AG09319 (cell line): ENCODE results near the gene PDE3A.

Experiments used
- DNase-seq: peaks from one replicate; pipeline ENCODE4 v3.0.0-alpha.2; 2010; ENCODE audit warnings: low read depth; ENCODE audit errors: extremely low read depth
- TF ChIP-seq, protein P1 (sequence below): IDR thresholded peaks from 2 replicates; pipeline ENCODE4 v1.5.1; 2011; ENCODE audit warnings: low read depth, mild to moderate bottlenecking, inconsistent platforms, low read length, moderate library complexity

PDE3A gene

GRCh38 chr12:20444595-20445170, 76.3 kb downstream of the PDE3A start:
- TF ChIP-seq, protein P1, sequence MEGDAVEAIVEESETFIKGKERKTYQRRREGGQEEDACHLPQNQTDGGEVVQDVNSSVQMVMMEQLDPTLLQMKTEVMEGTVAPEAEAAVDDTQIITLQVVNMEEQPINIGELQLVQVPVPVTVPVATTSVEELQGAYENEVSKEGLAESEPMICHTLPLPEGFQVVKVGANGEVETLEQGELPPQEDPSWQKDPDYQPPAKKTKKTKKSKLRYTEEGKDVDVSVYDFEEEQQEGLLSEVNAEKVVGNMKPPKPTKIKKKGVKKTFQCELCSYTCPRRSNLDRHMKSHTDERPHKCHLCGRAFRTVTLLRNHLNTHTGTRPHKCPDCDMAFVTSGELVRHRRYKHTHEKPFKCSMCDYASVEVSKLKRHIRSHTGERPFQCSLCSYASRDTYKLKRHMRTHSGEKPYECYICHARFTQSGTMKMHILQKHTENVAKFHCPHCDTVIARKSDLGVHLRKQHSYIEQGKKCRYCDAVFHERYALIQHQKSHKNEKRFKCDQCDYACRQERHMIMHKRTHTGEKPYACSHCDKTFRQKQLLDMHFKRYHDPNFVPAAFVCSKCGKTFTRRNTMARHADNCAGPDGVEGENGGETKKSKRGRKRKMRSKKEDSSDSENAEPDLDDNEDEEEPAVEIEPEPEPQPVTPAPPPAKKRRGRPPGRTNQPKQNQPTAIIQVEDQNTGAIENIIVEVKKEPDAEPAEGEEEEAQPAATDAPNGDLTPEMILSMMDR = no peak
- no peak for DNase-seq

DNA sequence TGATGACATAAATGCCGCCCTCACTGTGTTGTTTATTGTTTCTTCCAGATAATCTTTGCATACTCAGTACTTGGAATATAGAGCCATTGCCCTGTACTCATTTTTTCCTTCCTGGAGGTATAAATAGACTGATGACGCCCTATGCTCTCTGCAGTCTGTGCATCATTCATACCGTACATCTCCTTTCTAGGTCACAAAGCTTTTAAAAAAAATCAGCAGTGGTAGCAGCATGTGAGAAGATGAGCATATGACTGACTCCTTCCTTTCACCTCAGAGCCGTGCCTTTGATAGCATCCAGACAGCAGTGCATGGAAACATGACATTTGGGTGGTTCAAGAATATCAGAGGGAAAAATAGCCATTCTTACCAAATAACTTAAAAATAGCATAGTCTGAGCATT, 77.3 kb downstream of the PDE3A start:
- TF ChIP-seq, protein P1 = no peak
- DNase-seq = no peak

- no peak for DNase-seq
- TF ChIP-seq, protein P1 = no peak
These were observed 78.5 kb downstream of the PDE3A start for GRCh38 chr12:20446836-20447235.

DNA sequence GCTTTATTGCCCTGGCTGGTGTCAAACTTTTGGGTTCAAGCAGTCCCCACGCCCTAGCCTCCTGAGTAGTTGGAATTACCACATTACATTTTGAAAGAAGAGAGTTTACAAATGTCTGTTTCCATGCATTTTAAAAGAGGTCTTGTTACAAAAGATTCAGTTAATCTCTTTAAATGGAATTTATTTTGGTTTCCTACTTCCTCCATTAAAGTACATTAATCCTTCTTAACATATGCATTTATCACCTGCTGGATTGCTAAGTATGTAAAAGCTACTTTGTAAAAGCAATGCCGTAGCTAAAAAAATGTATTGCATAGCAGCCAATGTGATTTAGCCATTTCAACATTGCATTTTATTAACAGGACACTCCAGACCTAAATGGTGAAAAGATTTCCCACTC, 80.4 kb downstream of the PDE3A start:
- DNase-seq = no peak
- TF ChIP-seq, protein P1 = no peak

DNA sequence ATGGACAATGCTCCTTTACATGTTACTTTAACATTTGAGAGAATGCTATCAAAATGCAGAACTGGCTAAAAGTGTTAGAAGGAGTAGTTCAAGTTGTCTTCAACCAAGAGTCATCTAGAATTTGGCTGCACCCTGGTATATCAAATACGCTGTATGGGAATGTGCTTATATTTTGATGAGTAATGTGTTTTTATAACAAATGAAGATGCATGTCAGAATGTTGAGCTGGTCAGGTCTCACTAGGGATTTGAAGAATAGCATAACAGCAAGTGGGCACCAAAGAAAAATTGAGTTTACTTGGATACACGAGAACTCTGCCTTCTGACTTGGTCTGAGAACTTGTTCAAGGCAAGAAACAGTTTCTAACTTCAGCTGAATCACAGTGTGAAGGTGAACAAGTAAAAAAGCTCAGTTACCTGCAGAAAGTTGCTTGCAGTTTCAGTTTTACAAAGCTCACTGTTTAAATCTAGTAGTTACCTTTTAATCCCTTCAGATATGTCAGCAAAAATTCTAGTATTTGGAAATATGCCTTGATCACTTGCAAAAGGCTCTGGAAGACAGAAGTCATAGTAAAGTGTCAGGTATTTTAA, 82.3 kb downstream of the PDE3A start:
- DNase-seq = no peak
- TF ChIP-seq, protein P1 = no peak

GRCh38 chr12:20451761-20452160, 83.4 kb downstream of the PDE3A start:
- TF ChIP-seq, protein P1 = no peak
- no peak for DNase-seq

DNA sequence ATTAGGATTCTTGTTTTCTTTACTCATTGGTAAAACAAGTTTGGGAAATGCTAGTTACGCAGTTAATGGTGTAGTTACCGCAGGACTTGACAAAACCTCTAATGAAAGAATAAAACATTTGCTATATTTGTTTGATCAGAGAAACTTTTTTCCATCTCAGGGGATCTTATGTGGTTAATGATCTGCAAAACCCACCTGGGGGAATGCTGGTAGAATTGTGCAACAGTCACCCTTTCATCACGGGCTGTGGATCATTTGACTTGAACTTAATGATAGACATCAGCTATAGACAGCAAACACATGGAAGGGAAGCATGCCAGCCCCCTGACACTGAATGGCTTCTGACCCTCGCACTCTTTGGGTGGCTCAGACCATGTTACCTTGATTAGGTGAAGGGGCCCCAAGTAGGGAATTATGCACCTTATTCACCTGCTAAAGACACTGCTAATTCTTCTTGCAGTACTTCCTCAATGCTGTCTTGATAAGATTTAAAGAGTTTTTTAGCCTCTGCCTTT, 84.2 kb downstream of the PDE3A start:
- DNase-seq = no peak
- TF ChIP-seq, protein P1 = no peak
